ENCODE results near the gene CD99L2. TPM values are rescaled to one million over a fixed set of nuclear protein-coding genes. Genes with fewer than 3 reads are reported as not detected.

CD99L2 gene, protein sequence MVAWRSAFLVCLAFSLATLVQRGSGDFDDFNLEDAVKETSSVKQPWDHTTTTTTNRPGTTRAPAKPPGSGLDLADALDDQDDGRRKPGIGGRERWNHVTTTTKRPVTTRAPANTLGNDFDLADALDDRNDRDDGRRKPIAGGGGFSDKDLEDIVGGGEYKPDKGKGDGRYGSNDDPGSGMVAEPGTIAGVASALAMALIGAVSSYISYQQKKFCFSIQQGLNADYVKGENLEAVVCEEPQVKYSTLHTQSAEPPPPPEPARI
- total RNA-seq, result 10 to 100 TPM; 21.2 to 86.8 (median 44.1) TPM

- Histone ChIP-seq H3K4me3 (peak within 1 kb of the TSS; percentile 45 to 99 (median 70)), H3K4me1 (replicated peaks in 1 of 2) (peaks cover 19% of the 10 kb centered on the region in 2 donors), H3K27ac (peak within 1 kb of the TSS; percentile 97 to 98)
- peak; percentile 90 to 93 (median 91) for ATAC-seq (replicated peaks in 6 of 8)
- in situ Hi-C loops (cut with MboI; ENCODE audit: low pct_unique_long_range_greater_than_20kb in 2 of 9, low sequenced_read_pairs in 9 of 9, unreplicated experiment in 9 of 9), result no loop called here
- no CpG with 5 or more reads among the region's 95 CpGs for WGBS, 10 experiments
These were observed at the start of gene CD99L2 for GRCh38 chrX:150898343-150899190. Gene CD99L2, minus strand, starts transcription at chrX:150898668. Its CDS starts 80 bp downstream, at chrX:150898588.

- Histone ChIP-seq H3K4me1 (replicated peaks in 1 of 2) (peaks cover 0 to 6% of the 10 kb centered on the region in 2 donors), H3K4me3 (no peak overlapping the region), H3K27ac (no peak overlapping the region)
- in situ Hi-C loops (cut with MboI; ENCODE audit: low pct_unique_long_range_greater_than_20kb in 2 of 9, low sequenced_read_pairs in 9 of 9, unreplicated experiment in 9 of 9), result no loop called here
- WGBS, 10 experiments, result 100% methylated on average over 1 of the region's 3 CpGs; no CpG with 5 or more reads in 9 of the 10 experiments
- ATAC-seq (replicated peaks in 6 of 8), result no peak
These were observed 45.8 kb upstream of the CD99L2 start for GRCh38 chrX:150944233-150944632.

GRCh38 chrX:150942942-150943594 is 44.6 kb upstream of the CD99L2 start:
- peaks cover 0 to 6% of the 10 kb centered on the region in 2 donors for H3K4me1 ChIP-seq (replicated peaks in 1 of 2)
- 0 to 95% (median 40%) methylated on average over 1 to 4 of the region's 9 CpGs; no CpG with 5 or more reads in 5 of the 10 experiments for WGBS, 10 experiments
- H3K27ac ChIP-seq, result no peak overlapping the region
- in situ Hi-C loops (cut with MboI; ENCODE audit: low pct_unique_long_range_greater_than_20kb in 2 of 9, low sequenced_read_pairs in 9 of 9, unreplicated experiment in 9 of 9), result no loop called here
- ATAC-seq (replicated peaks in 6 of 8), result peak in 5 of 8 experiments; percentile 31 to 100 (median 66)
- H3K4me3 ChIP-seq, result no peak overlapping the region

DNA sequence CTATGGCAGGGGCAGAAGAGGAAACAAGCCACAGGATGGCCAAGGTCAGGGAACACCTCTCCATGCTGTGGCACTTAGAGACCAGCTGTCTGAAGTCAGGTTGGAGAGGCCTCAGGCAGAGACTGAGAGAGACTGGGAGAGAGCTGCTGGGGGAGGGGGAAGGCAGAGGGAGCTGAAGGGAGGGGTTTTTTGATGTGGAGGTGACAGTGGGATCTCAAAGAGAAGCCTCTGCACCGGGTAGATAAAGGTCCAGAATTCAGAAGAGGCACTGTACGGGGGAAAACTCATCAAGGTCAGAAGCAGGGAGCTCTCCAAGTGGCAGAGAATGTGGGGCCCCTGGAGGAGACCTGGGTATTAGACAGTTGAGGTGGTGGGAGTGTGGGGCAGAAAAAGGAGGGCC is 43.1 kb upstream of the CD99L2 start:
- Histone ChIP-seq H3K4me1 (replicated peaks in 1 of 2) (peaks cover 0 to 6% of the 10 kb centered on the region in 2 donors), H3K4me3 (no peak overlapping the region), H3K27ac (no peak overlapping the region)
- no CpG with 5 or more reads among the region's 2 CpGs for WGBS, 10 experiments
- in situ Hi-C loops (cut with MboI; ENCODE audit: low pct_unique_long_range_greater_than_20kb in 2 of 9, low sequenced_read_pairs in 9 of 9, unreplicated experiment in 9 of 9), result no loop called here
- no peak for ATAC-seq (replicated peaks in 6 of 8)

DNA sequence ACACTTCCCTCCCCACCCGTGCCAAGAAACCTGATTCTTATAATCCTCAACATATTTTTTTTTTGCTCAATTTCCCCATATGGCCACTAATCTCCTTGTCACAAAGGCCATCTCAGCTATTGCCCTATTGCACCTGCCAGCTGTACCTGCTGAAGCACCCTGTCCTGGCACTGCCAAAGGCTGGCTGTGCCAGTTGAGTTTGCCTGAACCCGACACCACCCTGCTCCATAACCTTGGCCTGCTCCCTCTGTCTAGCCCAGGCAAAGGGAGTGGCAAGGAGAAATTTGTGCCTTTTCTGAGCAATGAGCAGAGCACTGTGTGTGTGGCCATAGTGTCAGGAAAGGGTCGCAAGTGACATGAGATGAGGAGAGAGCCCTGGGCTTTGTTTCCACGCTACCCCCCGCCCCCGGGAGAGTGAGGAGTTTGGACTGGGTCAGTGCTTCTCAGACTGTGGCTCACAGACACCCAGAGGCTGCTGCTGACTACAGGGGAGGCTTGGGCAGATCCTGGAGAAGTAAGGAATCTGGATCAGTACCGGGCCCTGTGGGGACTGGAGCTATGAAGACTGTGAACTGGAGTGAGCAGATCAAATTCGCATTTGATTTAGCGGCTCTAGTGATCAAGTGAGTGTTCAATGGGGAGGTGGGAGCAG is 42.5 kb upstream of the CD99L2 start:
- WGBS, 10 experiments, result 22 to 80% (median 26%) methylated on average over 1 to 8 of the region's 9 CpGs; no CpG with 5 or more reads in 7 of the 10 experiments
- Histone ChIP-seq H3K27ac (no peak overlapping the region), H3K4me3 (no peak overlapping the region), H3K4me1 (replicated peaks in 1 of 2) (peaks cover 0 to 6% of the 10 kb centered on the region in 2 donors)
- in situ Hi-C loops (cut with MboI; ENCODE audit: low pct_unique_long_range_greater_than_20kb in 2 of 9, low sequenced_read_pairs in 9 of 9, unreplicated experiment in 9 of 9), result no loop called here
- ATAC-seq (replicated peaks in 6 of 8), result no peak

DNA sequence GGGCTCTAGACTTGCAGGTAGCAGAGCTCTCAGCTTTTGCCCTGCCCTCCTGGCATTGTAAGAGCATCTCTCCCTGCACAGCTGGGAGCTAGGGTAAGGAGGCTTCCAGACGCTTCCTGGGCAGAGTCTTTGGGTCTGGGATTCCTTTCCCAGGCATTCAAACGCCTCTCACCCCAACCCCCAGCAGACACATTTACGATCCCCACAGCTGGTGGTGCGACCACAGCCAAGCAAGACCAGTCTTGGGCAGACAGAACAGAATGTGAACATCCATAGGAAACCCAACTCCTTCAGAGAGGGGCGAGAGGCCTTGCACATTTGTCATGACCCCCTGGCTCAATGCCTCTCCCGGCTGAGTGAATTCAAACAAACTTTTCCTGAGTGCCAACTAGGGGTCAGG is 38.1 kb upstream of the CD99L2 start:
- no peak for ATAC-seq (replicated peaks in 6 of 8)
- in situ Hi-C loops (cut with MboI; ENCODE audit: low pct_unique_long_range_greater_than_20kb in 2 of 9, low sequenced_read_pairs in 9 of 9, unreplicated experiment in 9 of 9), result no loop called here
- 0 to 100% (median 36%) methylated on average over 1 to 3 of the region's 6 CpGs; no CpG with 5 or more reads in 7 of the 10 experiments for WGBS, 10 experiments

GRCh38 chrX:150935467-150935866 is 37.0 kb upstream of the CD99L2 start:
- no peak overlapping the region for H3K27ac ChIP-seq
- H3K4me1 ChIP-seq (replicated peaks in 1 of 2), result peaks cover 9% of the 10 kb centered on the region in 2 donors
- 48 to 100% methylated on average over 2 to 7 of the region's 7 CpGs; no CpG with 5 or more reads in 8 of the 10 experiments for WGBS, 10 experiments
- peak; percentile 18 to 81 (median 58) for ATAC-seq (replicated peaks in 6 of 8)
- in situ Hi-C loops (cut with MboI; ENCODE audit: low pct_unique_long_range_greater_than_20kb in 2 of 9, low sequenced_read_pairs in 9 of 9, unreplicated experiment in 9 of 9), result no loop called here
- H3K4me3 ChIP-seq, result no peak overlapping the region

More for the DNA sequence above, 38.1 kb upstream of the CD99L2 start:
- Histone ChIP-seq H3K4me1 (replicated peaks in 1 of 2) (peaks cover 9 to 15% of the 10 kb centered on the region in 2 donors), H3K4me3 (no peak overlapping the region), H3K27ac (no peak overlapping the region)

DNA sequence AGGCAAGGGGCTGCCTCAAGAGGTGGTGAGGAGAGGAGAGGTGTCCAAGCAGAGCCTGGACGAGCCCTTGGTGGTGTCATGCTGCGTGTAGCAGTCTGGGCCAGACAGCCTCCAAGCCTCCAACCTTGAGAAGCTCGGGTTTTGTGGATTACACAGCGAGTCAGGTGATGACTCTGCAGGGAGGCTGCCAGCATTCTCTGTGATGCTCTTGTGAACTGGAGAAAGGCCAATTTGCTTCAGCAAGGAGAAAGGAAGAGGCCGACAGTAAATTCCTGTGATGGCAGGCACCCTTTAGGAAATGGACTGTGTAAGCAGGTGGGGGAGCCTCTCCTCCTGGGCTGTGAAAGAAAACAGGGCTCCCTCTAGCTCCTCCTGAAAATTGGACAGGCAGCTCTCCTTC is 36.0 kb upstream of the CD99L2 start:
- Histone ChIP-seq H3K4me1 (replicated peaks in 1 of 2) (peaks cover 9% of the 10 kb centered on the region in 2 donors), H3K4me3 (no peak overlapping the region), H3K27ac (peak overlapping the region; percentile 19 to 80)
- peak in 6 of 8 experiments; percentile 51 to 80 (median 76) for ATAC-seq (replicated peaks in 6 of 8)
- in situ Hi-C loops (cut with MboI; ENCODE audit: low pct_unique_long_range_greater_than_20kb in 2 of 9, low sequenced_read_pairs in 9 of 9, unreplicated experiment in 9 of 9), result no loop called here
- 0 to 10% methylated on average over 2 of the region's 5 CpGs; no CpG with 5 or more reads in 8 of the 10 experiments for WGBS, 10 experiments

DNA sequence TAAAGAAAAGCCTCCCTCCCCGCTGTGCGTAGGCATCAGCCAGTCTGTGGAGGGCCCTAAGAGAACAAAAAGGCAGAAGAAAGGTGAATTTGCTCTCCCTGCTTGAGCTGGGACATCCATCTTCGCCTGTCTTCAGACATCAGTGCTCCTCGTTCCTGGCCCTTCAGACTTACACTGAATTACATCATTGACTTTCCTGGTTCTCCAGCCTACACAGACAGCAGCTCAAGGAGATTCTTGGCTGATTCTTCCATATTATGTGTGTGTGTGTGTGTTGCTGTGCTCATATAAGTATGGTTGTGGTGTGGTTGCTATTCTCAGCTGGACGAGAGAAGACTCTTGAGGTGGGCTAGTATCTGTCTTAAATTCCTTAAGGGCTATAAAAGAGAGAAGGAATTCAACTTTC is 35.5 kb upstream of the CD99L2 start:
- Histone ChIP-seq H3K4me3 (no peak overlapping the region), H3K4me1 (replicated peaks in 1 of 2) (peaks cover 9% of the 10 kb centered on the region in 2 donors), H3K27ac (peak overlapping the region; percentile 19 to 80)
- ATAC-seq (replicated peaks in 6 of 8), result peak in 5 of 8 experiments; percentile 70 to 85 (median 72)
- WGBS, 10 experiments, result 40 to 61% methylated on average over 1 to 2 of the region's 5 CpGs; no CpG with 5 or more reads in 8 of the 10 experiments
- in situ Hi-C loops (cut with MboI; ENCODE audit: low pct_unique_long_range_greater_than_20kb in 2 of 9, low sequenced_read_pairs in 9 of 9, unreplicated experiment in 9 of 9), result no loop called here

- Histone ChIP-seq H3K4me1 (replicated peaks in 1 of 2) (peaks cover 1 to 5% of the 10 kb centered on the region in 2 donors), H3K4me3 (no peak overlapping the region), H3K27ac (no peak overlapping the region)
- in situ Hi-C loops (cut with MboI; ENCODE audit: low pct_unique_long_range_greater_than_20kb in 2 of 9, low sequenced_read_pairs in 9 of 9, unreplicated experiment in 9 of 9), result no loop called here
- WGBS, 10 experiments, result 0 to 44% (median 40%) methylated on average over 1 to 2 of the region's 2 CpGs; no CpG with 5 or more reads in 7 of the 10 experiments
- ATAC-seq (replicated peaks in 6 of 8), result no peak
These were observed 30.6 kb upstream of the CD99L2 start for GRCh38 chrX:150929058-150929457.

DNA sequence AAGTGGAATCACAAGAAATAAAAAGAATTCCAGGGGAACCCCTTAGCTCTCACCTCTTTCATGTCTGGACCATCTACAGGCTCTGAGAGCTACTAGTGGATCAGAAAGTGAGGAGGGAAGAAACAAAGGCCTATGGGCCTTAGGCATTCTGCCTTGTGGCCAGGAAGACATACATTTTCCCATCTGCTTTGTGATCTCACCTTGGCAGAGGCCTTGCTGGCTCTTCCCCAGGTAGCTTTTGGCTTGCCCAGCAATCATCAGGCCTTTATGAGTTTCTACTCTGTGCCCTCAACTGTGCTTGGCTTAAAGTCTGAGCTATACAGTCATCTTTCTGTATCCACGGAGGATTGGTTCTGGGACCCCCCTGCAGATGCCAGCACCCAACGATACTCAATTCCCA is 28.3 kb upstream of the CD99L2 start:
- no peak overlapping the region for H3K27ac ChIP-seq
- ATAC-seq (replicated peaks in 6 of 8), result no peak
- H3K4me3 ChIP-seq, result no peak overlapping the region
- in situ Hi-C loops (cut with MboI; ENCODE audit: low pct_unique_long_range_greater_than_20kb in 2 of 9, low sequenced_read_pairs in 9 of 9, unreplicated experiment in 9 of 9), result no loop called here
- no peaks in the 10 kb centered on the region for H3K4me1 ChIP-seq (replicated peaks in 1 of 2)
- no CpG with 5 or more reads among the region's 2 CpGs for WGBS, 10 experiments

DNA sequence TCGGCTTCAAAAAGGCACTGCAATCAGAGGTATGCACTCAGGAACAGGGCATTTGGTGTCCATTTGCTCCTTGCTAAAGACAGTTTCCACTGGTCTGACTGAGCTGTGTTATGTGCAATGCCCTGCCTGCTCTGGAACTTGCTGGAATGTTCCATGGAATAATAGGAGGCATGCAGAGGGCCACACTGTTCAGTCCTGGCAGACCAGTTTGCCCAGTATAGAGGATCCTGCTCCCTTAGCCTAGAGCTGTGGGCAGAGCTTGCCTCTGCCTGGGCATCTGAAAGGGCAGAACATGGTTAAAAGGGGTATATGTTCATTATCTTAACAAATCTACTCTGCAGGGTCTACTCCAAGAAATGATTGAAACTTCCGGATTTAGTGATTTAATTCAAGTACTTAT is 27.8 kb upstream of the CD99L2 start:
- Histone ChIP-seq H3K27ac (no peak overlapping the region), H3K4me1 (replicated peaks in 1 of 2) (no peaks in the 10 kb centered on the region), H3K4me3 (no peak overlapping the region)
- in situ Hi-C loops (cut with MboI; ENCODE audit: low pct_unique_long_range_greater_than_20kb in 2 of 9, low sequenced_read_pairs in 9 of 9, unreplicated experiment in 9 of 9), result no loop called here
- ATAC-seq (replicated peaks in 6 of 8), result no peak
- 40 to 100% (median 50%) methylated on average over 1 of the region's 2 CpGs; no CpG with 5 or more reads in 6 of the 10 experiments for WGBS, 10 experiments

All from motor neuron (in vitro differentiated cells).